Caco-2 (cell line): ENCODE data around the gene CLDN14. TPM values are rescaled to one million over a fixed set of nuclear protein-coding genes. Genes with fewer than 3 reads are reported as not detected.

Source experiments
- BruUV-seq: library from RNA; stranded (reverse); fragments of 400-500 nt; replicated peaks from 2 replicates; lab custom pipeline; 2021; lab: Mats Ljungman, UMichigan
- CTCF ChIA-PET: fragments of 300-600 bp; sonication (Branson Sonifier 250); formaldehyde crosslinking; loops from one replicate; lab custom pipeline; 2022; ENCODE audit warnings: antibody characterized with exemption; lab: Charles Lee
- POLR2A ChIA-PET: fragments of 300-600 bp; sonication (Branson Sonifier 250); formaldehyde crosslinking; loops from one replicate; lab custom pipeline; 2022; ENCODE audit warnings: antibody characterized with exemption; lab: Charles Lee
- DNase-seq, 2 experiments: peaks; one replicate each; pipeline versions ENCODE4 v3.0.0 to v3.0.0-alpha.2; 2020 to 2022
- H3K27me3 ChIP-seq: replicated peaks from 2 replicates; pipeline ENCODE4 v1.6.0; 2011; ENCODE audit warnings: low read length; ENCODE audit not compliant: control insufficient read depth, insufficient read depth
- H3K36me3 ChIP-seq: 2 replicates; pipeline ENCODE4 v1.5.1; 2011; ENCODE audit warnings: low read length; ENCODE audit not compliant: control insufficient read depth, insufficient read depth
- H3K4me1 ChIP-seq: fragments of 250-450 bp; sonication (Bioruptor Pico); 2 replicates; pipeline ENCODE4 v1.5.1; 2020; ENCODE audit warnings: mild to moderate bottlenecking
- H3K4me3 ChIP-seq: 2 replicates; pipeline ENCODE4 v1.5.1; 2011; ENCODE audit warnings: low read depth, mild to moderate bottlenecking, control low read depth, low read length
- H3K9me3 ChIP-seq: fragments of 250-450 bp; sonication (Bioruptor Pico); 2 replicates; pipeline ENCODE4 v1.5.1; 2020; ENCODE audit warnings: mild to moderate bottlenecking, moderate library complexity
- H3K27ac Mint-ChIP-seq: one replicate; pipeline ENCODE4 v1.8.0; 2022; ENCODE audit warnings: mixed read lengths; ENCODE audit not compliant: unreplicated experiment
- H3K27me3 Mint-ChIP-seq: one replicate; pipeline ENCODE4 v1.8.0; 2022; ENCODE audit warnings: mixed read lengths; ENCODE audit not compliant: insufficient read depth, unreplicated experiment
- H3K36me3 Mint-ChIP-seq: one replicate; pipeline ENCODE4 v1.8.0; 2022; ENCODE audit warnings: mild to moderate bottlenecking, mixed read lengths; ENCODE audit not compliant: insufficient read depth, unreplicated experiment
- H3K4me1 Mint-ChIP-seq: one replicate; pipeline ENCODE4 v1.8.0; 2022; ENCODE audit warnings: low read depth, mixed read lengths; ENCODE audit not compliant: unreplicated experiment
- H3K4me3 Mint-ChIP-seq: one replicate; pipeline ENCODE4 v1.8.0; 2022; ENCODE audit warnings: mild to moderate bottlenecking, moderate library complexity, mixed read lengths; ENCODE audit not compliant: unreplicated experiment
- H3K9me3 Mint-ChIP-seq: one replicate; pipeline ENCODE4 v1.8.0; 2022; ENCODE audit warnings: mixed read lengths; ENCODE audit not compliant: unreplicated experiment
- CTCF ChIP-seq, 2 experiments: fragments of 200-600 bp in 1 of 2; IDR thresholded peaks; 1 replicate in 1 of 2; 2 replicates in 1 of 2; pipeline versions ENCODE4 v1.5.1 to v1.8.0; 2011 to 2022; ENCODE audit warnings: antibody characterized with exemption in 1 of 2, control low read depth in 1 of 2, inconsistent platforms in 1 of 2, low read depth in 1 of 2, low read length in 1 of 2, mild to moderate bottlenecking in 1 of 2, moderate library complexity in 1 of 2; ENCODE audit not compliant: insufficient read depth in 1 of 2, severe bottlenecking in 1 of 2, unreplicated experiment in 1 of 2
- intact Hi-C: fragments of 100-400 bp; cut with micrococcal nuclease; formaldehyde crosslinking; loops from one replicate; pipeline ENCODE4 v1.10.0; 2022; ENCODE audit not compliant: unreplicated experiment
- total RNA-seq: library from RNA; stranded (reverse); gene quantifications from 2 replicates; pipeline ENCODE4 v1.2.3, GENCODE V29; 2022

The CLDN14 gene
- total RNA-seq, 1 experiment from 2014 or later = not detected

- intact Hi-C loops = no loop called here
- no peak overlapping the region for H3K4me3 Mint-ChIP-seq
- ChIA-PET CTCF (no interaction called here), POLR2A (no interaction called here)
- Histone ChIP-seq H3K4me3 (no peak overlapping the region), H3K4me1 (0 out of 2 replicates have a peak, but pooled peaks cover 2% of the 10 kb centered on the region), H3K27me3 (no peaks in the 10 kb centered on the region), H3K36me3 (no peaks in the 10 kb centered on the region), H3K9me3 (no peaks in the 10 kb centered on the region)
- H3K9me3 Mint-ChIP-seq = no peaks in the 10 kb centered on the region
- no peak overlapping the region for H3K27ac Mint-ChIP-seq
- no peak for TF ChIP-seq CTCF (IDR thresholded peaks at IDR 0.05; ENCODE audit: insufficient read depth in 1 of 2, low read depth in 1 of 2, low read length in 1 of 2, severe bottlenecking in 1 of 2, unreplicated experiment in 1 of 2)
- DNase-seq = no peak
- no TSS peak for BruUV-seq
- peaks cover 3% of the 10 kb centered on the region for H3K4me1 Mint-ChIP-seq
- H3K36me3 Mint-ChIP-seq = no peaks in the 10 kb centered on the region
- H3K27me3 Mint-ChIP-seq = no peaks in the 10 kb centered on the region
Measured at GRCh38 chr21:36466061-36466511, 13.8 kb downstream of the CLDN14 start.

GRCh38 chr21:36465478-36465877 lies 14.4 kb downstream of the CLDN14 start:
- Mint-ChIP-seq H3K27me3 (no peaks in the 10 kb centered on the region), H3K9me3 (no peaks in the 10 kb centered on the region), H3K36me3 (no peaks in the 10 kb centered on the region), H3K4me3 (no peak overlapping the region), H3K4me1 (no peaks in the 10 kb centered on the region), H3K27ac (no peak overlapping the region)
- no TSS peak for BruUV-seq
- Histone ChIP-seq H3K4me3 (no peak overlapping the region), H3K9me3 (no peaks in the 10 kb centered on the region), H3K36me3 (no peaks in the 10 kb centered on the region), H3K27me3 (no peaks in the 10 kb centered on the region), H3K4me1 (no peaks in the 10 kb centered on the region)
- POLR2A ChIA-PET = no interaction called here
- TF ChIP-seq CTCF (IDR thresholded peaks at IDR 0.05; ENCODE audit: insufficient read depth in 1 of 2, low read depth in 1 of 2, low read length in 1 of 2, severe bottlenecking in 1 of 2, unreplicated experiment in 1 of 2) = no peak
- intact Hi-C loops = no loop called here
- CTCF ChIA-PET = no interaction called here
- DNase-seq = no peak

GRCh38 chr21:36464590-36464989 lies 15.3 kb downstream of the CLDN14 start:
- H3K36me3 ChIP-seq = no peaks in the 10 kb centered on the region
- Mint-ChIP-seq H3K4me1 (no peaks in the 10 kb centered on the region), H3K4me3 (no peak overlapping the region)

More at GRCh38 chr21:36464590-36464989, 15.3 kb downstream of the CLDN14 start:
- Mint-ChIP-seq H3K36me3 (no peaks in the 10 kb centered on the region), H3K9me3 (no peaks in the 10 kb centered on the region), H3K27me3 (no peaks in the 10 kb centered on the region), H3K27ac (no peak overlapping the region)
- ChIA-PET CTCF (no interaction called here), POLR2A (no interaction called here)
- H3K27me3 ChIP-seq = no peaks in the 10 kb centered on the region
- TF ChIP-seq CTCF (IDR thresholded peaks at IDR 0.05; ENCODE audit: insufficient read depth in 1 of 2, low read depth in 1 of 2, low read length in 1 of 2, severe bottlenecking in 1 of 2, unreplicated experiment in 1 of 2) = no peak
- intact Hi-C loops = no loop called here
- no TSS peak for BruUV-seq
- H3K4me3 ChIP-seq = no peak overlapping the region
- DNase-seq = no peak
- H3K9me3 ChIP-seq = no peaks in the 10 kb centered on the region
- no peaks in the 10 kb centered on the region for H3K4me1 ChIP-seq
